Large intestine (tissue), 3 donors: ENCODE results near the gene JAML. TPM values are rescaled to one million over a fixed set of nuclear protein-coding genes. Genes with fewer than 3 reads are reported as not detected.

ENCODE experiments used
- DNase-seq, 2 donors: peaks; one replicate each; pipeline versions ENCODE4 v3.0.0 to v3.0.0-alpha.2; 2013
- H3K27ac ChIP-seq: one replicate; pipeline ENCODE4 v1.5.1; 2013; ENCODE audit warnings: low read length
- H3K27me3 ChIP-seq: 2 replicates; pipeline ENCODE4 v1.6.1; 2013; ENCODE audit warnings: low read length; ENCODE audit not compliant: control insufficient read depth, insufficient read depth
- H3K36me3 ChIP-seq: 2 replicates; pipeline ENCODE4 v1.6.1; 2013; ENCODE audit warnings: low read length; ENCODE audit not compliant: control insufficient read depth, insufficient read depth
- H3K4me1 ChIP-seq: one replicate; pipeline ENCODE4 v1.6.1; 2013; ENCODE audit warnings: low read length; ENCODE audit not compliant: control insufficient read depth, insufficient read depth
- H3K4me3 ChIP-seq: one replicate; pipeline ENCODE4 v1.5.1; 2013; ENCODE audit warnings: low read length
- H3K9me3 ChIP-seq: one replicate; pipeline ENCODE4 v1.6.1; 2013; ENCODE audit warnings: mild to moderate bottlenecking, low read depth, low read length, moderate library complexity; ENCODE audit not compliant: control insufficient read depth
- WGBS: methylation state at CpG from one replicate; pipeline ENCODE4 v1.1.5; 2013; ENCODE audit warnings: low lambda C conversion rate; ENCODE audit not compliant: insufficient coverage; 5-methylcytosine and 5-hydroxymethylcytosine counted together
- polyA plus RNA-seq: library from polyadenylated mRNA; unstranded; fragments of 120-200 nt; gene quantifications from one replicate; pipeline ENCODE4 v1.2.1, GENCODE V29; 2013

Gene JAML
- polyA plus RNA-seq, 1 donor: 35.2 TPM

- no peaks in the 10 kb centered on the region for H3K4me1 ChIP-seq
- no peaks in the 10 kb centered on the region for H3K27me3 ChIP-seq
- H3K9me3 ChIP-seq: no peaks in the 10 kb centered on the region
- DNase-seq: no peak
- WGBS: no CpG with 5 or more reads among the region's 3 CpGs
- H3K27ac ChIP-seq: no peak overlapping the region
- peaks cover 41% of the 10 kb centered on the region for H3K36me3 ChIP-seq
- no peak overlapping the region for H3K4me3 ChIP-seq
Observed at GRCh38 chr11:118230088-118230487, 5.3 kb upstream of the JAML start.

DNA sequence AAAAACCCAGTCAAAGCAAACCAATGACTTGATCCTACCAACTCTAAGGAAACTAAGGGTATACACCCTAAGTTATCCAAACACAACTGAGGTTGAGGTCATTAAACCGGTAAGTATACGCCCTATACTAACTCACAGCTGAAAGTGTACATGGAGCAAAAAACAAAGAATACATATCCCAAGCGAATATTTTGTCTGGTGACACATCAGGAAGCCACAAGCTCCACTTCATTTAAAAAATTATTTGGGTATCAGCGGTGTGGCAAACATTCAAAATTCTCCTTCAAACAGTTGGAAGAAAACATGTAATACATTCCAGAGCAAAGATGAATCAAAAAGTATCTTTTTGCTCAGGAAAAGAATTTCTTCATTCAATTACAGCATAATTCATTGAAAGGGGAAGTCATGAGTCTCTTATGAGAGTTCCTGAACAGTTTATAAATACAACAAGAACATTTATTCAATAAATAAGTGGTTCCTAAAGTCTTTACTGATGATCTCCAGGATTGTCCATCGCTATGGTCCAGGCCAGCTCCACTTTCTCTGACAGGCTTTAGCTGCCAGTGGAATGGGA lies 4.5 kb upstream of the JAML start:
- DNase-seq: no peak
- no peak overlapping the region for H3K4me3 ChIP-seq
- H3K36me3 ChIP-seq: peaks cover 40% of the 10 kb centered on the region
- no peaks in the 10 kb centered on the region for H3K27me3 ChIP-seq
- H3K9me3 ChIP-seq: no peaks in the 10 kb centered on the region
- H3K27ac ChIP-seq: no peak overlapping the region
- H3K4me1 ChIP-seq: no peaks in the 10 kb centered on the region
- WGBS: 80% methylated on average over 1 of the region's 5 CpGs

- no peaks in the 10 kb centered on the region for H3K27me3 ChIP-seq
- no peak for DNase-seq
- no peak overlapping the region for H3K27ac ChIP-seq
- peaks cover 33% of the 10 kb centered on the region for H3K36me3 ChIP-seq
- H3K9me3 ChIP-seq: no peaks in the 10 kb centered on the region
- H3K4me3 ChIP-seq: no peak overlapping the region
- H3K4me1 ChIP-seq: no peaks in the 10 kb centered on the region
- WGBS: 96% methylated on average over 3 of the region's 8 CpGs
Observed at GRCh38 chr11:118227865-118228785, 3.3 kb upstream of the JAML start.

- Histone ChIP-seq H3K27me3 (no peaks in the 10 kb centered on the region), H3K27ac (no peak overlapping the region), H3K4me3 (no peak overlapping the region), H3K9me3 (no peaks in the 10 kb centered on the region), H3K36me3 (peaks cover 23% of the 10 kb centered on the region), H3K4me1 (no peaks in the 10 kb centered on the region)
- WGBS: 100% methylated on average over 1 of the region's 2 CpGs
- DNase-seq: no peak
Observed at GRCh38 chr11:118226781-118227180, 2.0 kb upstream of the JAML start.

GRCh38 chr11:118226296-118226695 lies 1.5 kb upstream of the JAML start:
- no peaks in the 10 kb centered on the region for H3K4me1 ChIP-seq
- WGBS: no CpG with 5 or more reads among the region's 7 CpGs
- H3K36me3 ChIP-seq: peaks cover 19% of the 10 kb centered on the region
- H3K9me3 ChIP-seq: no peaks in the 10 kb centered on the region
- no peak overlapping the region for H3K4me3 ChIP-seq
- DNase-seq: no peak
- H3K27me3 ChIP-seq: no peaks in the 10 kb centered on the region
- no peak overlapping the region for H3K27ac ChIP-seq

GRCh38 chr11:118223992-118224391 lies 819 bp downstream of the JAML start:
- Histone ChIP-seq H3K27ac (no peak overlapping the region), H3K4me3 (peak overlapping the region; percentile 13)

DNA sequence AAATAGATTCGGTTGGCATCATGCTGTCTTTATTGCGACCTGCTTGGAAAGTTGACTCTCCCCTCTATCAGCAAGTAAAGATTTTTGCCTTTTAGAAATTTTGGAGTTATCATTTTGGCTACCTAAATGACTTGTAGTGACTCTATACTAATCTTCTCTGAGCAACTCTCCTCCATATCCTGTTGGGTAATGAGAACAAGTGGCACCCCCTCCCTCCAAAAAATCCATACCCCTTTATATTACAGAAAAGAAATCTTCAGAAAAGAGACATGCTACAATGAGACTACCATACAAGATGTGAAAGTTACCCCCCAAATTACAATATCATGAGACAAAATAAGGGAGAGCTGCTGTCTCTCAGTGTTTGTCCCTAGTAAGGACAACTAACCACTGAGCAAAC lies 1.2 kb downstream of the JAML start:
- Histone ChIP-seq H3K4me3 (peak overlapping the region; percentile 13), H3K27me3 (no peaks in the 10 kb centered on the region), H3K36me3 (peaks cover 4% of the 10 kb centered on the region), H3K27ac (no peak overlapping the region), H3K9me3 (no peaks in the 10 kb centered on the region), H3K4me1 (no peaks in the 10 kb centered on the region)
- WGBS: 80% methylated on average over 1 of the region's 2 CpGs
- no peak for DNase-seq

More at GRCh38 chr11:118223992-118224391, 819 bp downstream of the JAML start:
- DNase-seq: no peak
- H3K9me3 ChIP-seq: no peaks in the 10 kb centered on the region
- H3K36me3 ChIP-seq: peaks cover 4% of the 10 kb centered on the region
- no CpG with 5 or more reads among the region's 6 CpGs for WGBS
- H3K4me1 ChIP-seq: no peaks in the 10 kb centered on the region
- H3K27me3 ChIP-seq: no peaks in the 10 kb centered on the region

DNA sequence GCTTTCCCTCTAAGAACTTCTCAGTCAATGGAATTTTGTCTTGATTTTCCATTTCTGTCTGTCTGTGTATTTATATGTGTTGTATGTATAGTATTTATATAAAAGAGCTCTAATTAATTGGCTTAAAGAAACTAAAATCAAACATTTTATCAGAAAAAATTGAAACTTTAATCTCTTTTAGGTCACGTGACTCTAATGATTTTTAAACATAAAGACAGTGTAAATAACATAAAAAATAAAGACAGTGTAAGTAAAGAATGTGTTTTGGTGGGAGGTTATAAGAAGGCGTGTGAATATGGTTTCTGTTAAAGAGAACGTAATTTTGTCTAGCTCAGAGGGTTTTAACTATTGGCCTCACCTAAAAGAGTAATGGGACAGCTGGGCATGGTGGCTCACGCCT lies 2.4 kb downstream of the JAML start:
- no peaks in the 10 kb centered on the region for H3K27me3 ChIP-seq
- H3K36me3 ChIP-seq: peaks cover 4% of the 10 kb centered on the region
- no peak for DNase-seq
- H3K4me1 ChIP-seq: no peaks in the 10 kb centered on the region
- no peak overlapping the region for H3K4me3 ChIP-seq
- WGBS: 71% methylated on average over 1 of the region's 4 CpGs
- no peaks in the 10 kb centered on the region for H3K9me3 ChIP-seq
- no peak overlapping the region for H3K27ac ChIP-seq

GRCh38 chr11:118221419-118221818 lies 3.4 kb downstream of the JAML start:
- WGBS: no CpG with 5 or more reads among the region's 5 CpGs
- H3K4me3 ChIP-seq: no peak overlapping the region
- no peaks in the 10 kb centered on the region for H3K36me3 ChIP-seq
- DNase-seq: no peak
- no peak overlapping the region for H3K27ac ChIP-seq
- H3K4me1 ChIP-seq: no peaks in the 10 kb centered on the region
- H3K27me3 ChIP-seq: no peaks in the 10 kb centered on the region
- H3K9me3 ChIP-seq: no peaks in the 10 kb centered on the region

DNA sequence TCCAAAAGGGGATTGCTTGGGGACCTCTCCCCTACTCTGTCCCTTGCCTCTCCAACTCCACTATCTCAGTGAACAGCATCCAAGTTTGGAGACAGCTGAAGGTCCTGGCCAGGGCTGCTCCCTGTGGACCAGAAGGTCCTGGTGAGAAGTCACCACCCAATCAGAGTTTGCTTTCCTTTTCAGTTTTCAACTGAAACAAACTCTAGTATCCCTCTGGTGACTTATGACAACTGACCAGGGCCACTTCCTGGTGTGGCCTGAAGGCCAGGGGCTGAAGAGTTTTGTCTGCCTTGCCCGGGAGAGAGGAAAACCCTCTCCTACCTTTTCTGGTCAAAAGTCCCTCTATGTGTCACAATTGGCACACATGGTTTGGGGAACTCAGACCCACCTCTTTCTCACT lies 5.1 kb downstream of the JAML start:
- Histone ChIP-seq H3K4me1 (peaks cover 9% of the 10 kb centered on the region), H3K9me3 (no peaks in the 10 kb centered on the region), H3K27ac (no peak overlapping the region), H3K36me3 (no peaks in the 10 kb centered on the region), H3K27me3 (no peaks in the 10 kb centered on the region), H3K4me3 (no peak overlapping the region)
- no CpG with 5 or more reads among the region's 1 CpG for WGBS
- DNase-seq: no peak
